ENCODE results near the gene FAM72A. TPM values are rescaled to one million over a fixed set of nuclear protein-coding genes. Genes with fewer than 3 reads are reported as not detected.

Gene FAM72A
- total RNA-seq, 2 experiments from 2014 or later: 0.66 to 1.2 TPM

DNA sequence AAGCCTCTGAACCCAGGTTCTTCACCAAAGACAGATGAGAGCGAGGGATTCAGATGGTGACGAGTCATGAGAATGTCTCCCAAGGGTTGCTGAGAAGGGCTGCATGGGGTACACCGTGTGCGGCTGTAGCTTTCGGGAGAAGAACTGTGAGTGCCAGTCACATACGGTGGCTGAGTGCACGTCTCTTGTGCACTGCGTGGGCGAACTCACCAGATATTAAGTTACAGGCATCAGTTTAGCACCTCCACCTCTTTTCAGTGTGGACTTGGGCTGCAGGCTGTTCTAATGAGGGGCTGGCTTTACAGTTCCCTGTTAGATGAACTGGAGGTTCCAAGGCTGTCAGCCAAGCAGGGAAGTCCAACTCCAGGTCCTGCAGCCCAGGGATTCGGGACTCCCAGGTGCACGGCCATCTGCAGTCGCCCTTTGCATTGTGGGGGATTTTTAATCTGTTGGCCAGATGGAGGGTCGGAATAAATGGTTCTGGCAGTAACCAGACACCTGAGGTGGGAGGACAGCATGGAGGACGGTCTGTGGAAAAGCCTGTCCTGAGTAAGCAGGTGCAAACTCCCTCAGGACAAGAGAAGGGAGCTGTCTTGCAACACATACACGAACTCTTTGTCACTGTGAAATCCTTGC, 59.0 kb downstream of the FAM72A start:
- CTCF ChIA-PET: no interaction called here
- Histone ChIP-seq H3K27ac (ENCODE audit: low read depth in 1 of 2, low read length in 2 of 2) (no peak overlapping the region), H3K9me3 (ENCODE audit: control insufficient read depth in 1 of 2, insufficient read depth in 1 of 2, low read length in 2 of 2) (no peaks in the 10 kb centered on the region), H3K27me3 (ENCODE audit: control insufficient read depth in 1 of 2, insufficient read depth in 2 of 2, low read length in 2 of 2) (peaks cover 6 to 18% of the 10 kb centered on the region in 2 experiments), H3K4me3 (ENCODE audit: low read length) (no peak overlapping the region), H3K36me3 (ENCODE audit: insufficient read depth, low read length) (no peaks in the 10 kb centered on the region), H3K4me1 (ENCODE audit: insufficient read depth, low read length) (no peaks in the 10 kb centered on the region)
- H3K9me3 Mint-ChIP-seq: no peaks in the 10 kb centered on the region
- H3K27me3 Mint-ChIP-seq: peaks cover 15% of the 10 kb centered on the region
- no peaks in the 10 kb centered on the region for H3K36me3 Mint-ChIP-seq (ENCODE audit: low read depth)
- ATAC-seq (ENCODE audit: poor library complexity) (no peak), DNase-seq (no peak)
- no peak overlapping the region for H3K27ac Mint-ChIP-seq
- POLR2A ChIA-PET: no interaction called here
- TF ChIP-seq, protein P1, sequence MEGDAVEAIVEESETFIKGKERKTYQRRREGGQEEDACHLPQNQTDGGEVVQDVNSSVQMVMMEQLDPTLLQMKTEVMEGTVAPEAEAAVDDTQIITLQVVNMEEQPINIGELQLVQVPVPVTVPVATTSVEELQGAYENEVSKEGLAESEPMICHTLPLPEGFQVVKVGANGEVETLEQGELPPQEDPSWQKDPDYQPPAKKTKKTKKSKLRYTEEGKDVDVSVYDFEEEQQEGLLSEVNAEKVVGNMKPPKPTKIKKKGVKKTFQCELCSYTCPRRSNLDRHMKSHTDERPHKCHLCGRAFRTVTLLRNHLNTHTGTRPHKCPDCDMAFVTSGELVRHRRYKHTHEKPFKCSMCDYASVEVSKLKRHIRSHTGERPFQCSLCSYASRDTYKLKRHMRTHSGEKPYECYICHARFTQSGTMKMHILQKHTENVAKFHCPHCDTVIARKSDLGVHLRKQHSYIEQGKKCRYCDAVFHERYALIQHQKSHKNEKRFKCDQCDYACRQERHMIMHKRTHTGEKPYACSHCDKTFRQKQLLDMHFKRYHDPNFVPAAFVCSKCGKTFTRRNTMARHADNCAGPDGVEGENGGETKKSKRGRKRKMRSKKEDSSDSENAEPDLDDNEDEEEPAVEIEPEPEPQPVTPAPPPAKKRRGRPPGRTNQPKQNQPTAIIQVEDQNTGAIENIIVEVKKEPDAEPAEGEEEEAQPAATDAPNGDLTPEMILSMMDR (IDR thresholded peaks at IDR 0.05): no peak
- no peaks in the 10 kb centered on the region for H3K4me1 Mint-ChIP-seq (ENCODE audit: low read depth)
- H3K4me3 Mint-ChIP-seq: no peak overlapping the region
- intact Hi-C loops (cut with DNase I, micrococcal nuclease): loop anchor here in 1 of 2 experiments (10.0 kb wide), 1 partner anchor 311 kb away; no protein-coding TSS in a partner anchor

DNA sequence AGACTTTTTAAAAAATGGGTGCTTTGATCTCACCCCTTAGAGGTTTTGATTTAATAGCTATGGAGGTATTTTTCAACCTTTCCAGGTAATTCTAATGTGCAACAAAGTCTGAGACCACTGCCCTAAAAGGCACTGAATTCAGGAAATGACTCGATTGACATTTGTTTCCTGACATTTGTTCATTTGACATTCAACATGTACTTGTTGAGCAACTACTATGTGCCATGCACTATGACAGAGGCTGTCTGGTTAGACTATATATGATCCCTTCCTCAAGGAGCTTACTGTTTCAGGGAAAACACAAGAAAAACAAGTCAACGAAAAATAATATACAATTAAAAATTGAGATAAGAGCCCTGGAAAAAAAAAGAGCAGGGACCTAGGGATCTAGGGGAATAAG, 59.9 kb downstream of the FAM72A start:
- Mint-ChIP-seq H3K4me1 (ENCODE audit: low read depth) (no peaks in the 10 kb centered on the region), H3K27me3 (peaks cover 15% of the 10 kb centered on the region), H3K36me3 (ENCODE audit: low read depth) (no peaks in the 10 kb centered on the region), H3K9me3 (no peaks in the 10 kb centered on the region), H3K4me3 (no peak overlapping the region), H3K27ac (no peak overlapping the region)
- Histone ChIP-seq H3K9me3 (ENCODE audit: control insufficient read depth in 1 of 2, insufficient read depth in 1 of 2, low read length in 2 of 2) (no peaks in the 10 kb centered on the region), H3K36me3 (ENCODE audit: insufficient read depth, low read length) (no peaks in the 10 kb centered on the region), H3K4me1 (ENCODE audit: insufficient read depth, low read length) (no peaks in the 10 kb centered on the region), H3K27me3 (ENCODE audit: control insufficient read depth in 1 of 2, insufficient read depth in 2 of 2, low read length in 2 of 2) (peaks cover 6 to 18% of the 10 kb centered on the region in 2 experiments), H3K4me3 (ENCODE audit: low read length) (no peak overlapping the region), H3K27ac (ENCODE audit: low read depth in 1 of 2, low read length in 2 of 2) (no peak overlapping the region)
- no peak for DNase-seq
- TF ChIP-seq, protein P1 (IDR thresholded peaks at IDR 0.05): no peak
- intact Hi-C loops (cut with DNase I, micrococcal nuclease): loop anchor here in 1 of 2 experiments (10.0 kb wide), 1 partner anchor 312 kb away; no protein-coding TSS in a partner anchor
- ChIA-PET CTCF (no interaction called here), POLR2A (no interaction called here)
- ATAC-seq (ENCODE audit: poor library complexity): no peak

DNA sequence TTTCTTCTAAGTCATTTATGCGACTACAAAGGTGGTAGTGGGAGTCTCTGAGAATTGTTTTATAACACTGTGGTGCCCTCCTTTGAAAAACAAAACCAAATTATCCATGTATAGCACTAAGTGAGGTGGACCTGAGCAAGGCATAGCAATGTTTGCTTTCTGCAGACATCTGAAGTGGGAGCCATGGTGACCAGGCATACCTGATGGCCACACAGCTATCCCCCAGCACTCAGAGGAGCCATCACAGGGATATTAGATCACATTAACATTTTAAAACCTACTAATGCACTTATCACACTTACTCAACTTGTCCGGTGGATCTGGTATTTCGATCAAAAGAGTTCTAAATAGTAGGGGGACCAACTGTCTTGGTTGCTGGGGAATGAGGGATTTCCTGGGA, 60.6 kb downstream of the FAM72A start:
- H3K9me3 Mint-ChIP-seq: no peaks in the 10 kb centered on the region
- no peaks in the 10 kb centered on the region for H3K36me3 Mint-ChIP-seq (ENCODE audit: low read depth)
- no peaks in the 10 kb centered on the region for H3K4me1 ChIP-seq (ENCODE audit: insufficient read depth, low read length)
- peaks cover 6 to 18% of the 10 kb centered on the region in 2 experiments for H3K27me3 ChIP-seq (ENCODE audit: control insufficient read depth in 1 of 2, insufficient read depth in 2 of 2, low read length in 2 of 2)
- no peak overlapping the region for H3K27ac ChIP-seq (ENCODE audit: low read depth in 1 of 2, low read length in 2 of 2)
- intact Hi-C loops (cut with DNase I, micrococcal nuclease): loop anchor here in 1 of 2 experiments (10.0 kb wide), 1 partner anchor 313 kb away; no protein-coding TSS in a partner anchor
- H3K36me3 ChIP-seq (ENCODE audit: insufficient read depth, low read length): no peaks in the 10 kb centered on the region
- ATAC-seq (ENCODE audit: poor library complexity) (no peak), DNase-seq (no peak)
- H3K27ac Mint-ChIP-seq: no peak overlapping the region
- POLR2A ChIA-PET: no interaction called here
- TF ChIP-seq, protein P1 (IDR thresholded peaks at IDR 0.05): no peak
- H3K27me3 Mint-ChIP-seq: peaks cover 15% of the 10 kb centered on the region
- CTCF ChIA-PET: no interaction called here
- H3K9me3 ChIP-seq (ENCODE audit: control insufficient read depth in 1 of 2, insufficient read depth in 1 of 2, low read length in 2 of 2): no peaks in the 10 kb centered on the region
- no peak overlapping the region for H3K4me3 Mint-ChIP-seq
- H3K4me3 ChIP-seq (ENCODE audit: low read length): no peak overlapping the region
- no peaks in the 10 kb centered on the region for H3K4me1 Mint-ChIP-seq (ENCODE audit: low read depth)
